Keratinocyte (primary cell): Measurements from ENCODE around the gene LITAFD. TPM values are rescaled to one million over a fixed set of nuclear protein-coding genes. Genes with fewer than 3 reads are reported as not detected.
"Not testable (repeated sequence)": the region's sequence is repeated elsewhere in the genome, so short reads cannot be mapped to it uniquely, and the experiment has no call there.

ENCODE experiments used
- DNase-seq: peaks from one replicate; pipeline ENCODE4 v3.0.0-alpha.2; 2011; ENCODE audit warnings: low read depth, missing footprints, low spot score
- FAIRE-seq: peaks from 2 replicates; lab custom pipeline; 2011; peaks lifted over from hg19 to GRCh38; lab: Jason Lieb, UNC
- H2AFZ ChIP-seq: 2 replicates; pipeline ENCODE4 v1.6.0; 2012; ENCODE audit warnings: low read length, control low read depth, inconsistent platforms; ENCODE audit not compliant: control insufficient read depth
- H3K27ac ChIP-seq: 2 replicates; pipeline ENCODE4 v1.5.1; 2011; ENCODE audit warnings: low read length; ENCODE audit not compliant: control insufficient read depth, insufficient read depth
- H3K27me3 ChIP-seq: 3 replicates; pipeline ENCODE4 v1.6.0; 2011; ENCODE audit warnings: low read length; ENCODE audit not compliant: control insufficient read depth, insufficient read depth; ENCODE audit errors: extremely low read depth
- H3K36me3 ChIP-seq, 2 experiments: 2 replicates in 1 of 2; 3 replicates in 1 of 2; pipeline ENCODE4 v1.5.1; 2011; ENCODE audit warnings: low read length in 2 of 2, mild to moderate bottlenecking in 1 of 2; ENCODE audit not compliant: control insufficient read depth in 2 of 2, insufficient read depth in 2 of 2; ENCODE audit errors: extremely low read depth in 1 of 2
- H3K4me1 ChIP-seq: 3 replicates; pipeline ENCODE4 v1.5.1; 2011; ENCODE audit warnings: low read length; ENCODE audit not compliant: control insufficient read depth, insufficient read depth; ENCODE audit errors: extremely low read depth
- H3K4me2 ChIP-seq: 3 replicates; pipeline ENCODE4 v1.6.0; 2011; ENCODE audit warnings: low read depth, low read length; ENCODE audit not compliant: control insufficient read depth, insufficient read depth; ENCODE audit errors: extremely low read depth
- H3K4me3 ChIP-seq, 3 experiments: fragments of 200-600 bp in 1 of 3; sonication (generic) in 1 of 3; 2 replicates in 2 of 3; 3 replicates in 1 of 3; pipeline ENCODE4 v1.5.1; 2011 to 2016; ENCODE audit warnings: low read length in 3 of 3, mild to moderate bottlenecking in 3 of 3, control low read depth in 2 of 3, inconsistent platforms in 1 of 3, low read depth in 1 of 3, mixed read lengths in 1 of 3, mixed run types in 1 of 3, moderate library complexity in 1 of 3; ENCODE audit not compliant: control insufficient read depth in 2 of 3, insufficient read depth in 2 of 3; ENCODE audit errors: extremely low read depth in 1 of 3
- H3K79me2 ChIP-seq: 2 replicates; pipeline ENCODE4 v1.6.0; 2012; ENCODE audit warnings: low read length; ENCODE audit not compliant: control insufficient read depth, insufficient read depth
- H3K9ac ChIP-seq: 3 replicates; pipeline ENCODE4 v1.6.0; 2011; ENCODE audit warnings: low read length; ENCODE audit not compliant: control insufficient read depth, insufficient read depth; ENCODE audit errors: extremely low read depth
- H3K9me1 ChIP-seq: 3 replicates; pipeline ENCODE4 v1.6.0; 2011; ENCODE audit warnings: low read length; ENCODE audit not compliant: control insufficient read depth, insufficient read depth; ENCODE audit errors: extremely low read depth
- H3K9me3 ChIP-seq: 2 replicates; pipeline ENCODE4 v1.5.1; 2012; ENCODE audit warnings: low read depth, low read length; ENCODE audit not compliant: control insufficient read depth
- H4K20me1 ChIP-seq: 3 replicates; pipeline ENCODE4 v1.6.0; 2011; ENCODE audit warnings: low read length; ENCODE audit not compliant: control insufficient read depth, insufficient read depth; ENCODE audit errors: extremely low read depth
- EZH2 ChIP-seq: IDR thresholded peaks from one replicate; pipeline ENCODE4 v1.6.1; 2012; ENCODE audit warnings: inconsistent platforms, mild to moderate bottlenecking, low read length, moderate library complexity
- dilution Hi-C: fragments of 300-500 bp; cut with MboI; formaldehyde crosslinking; loops from one replicate; pipeline ENCODE4 v1.7.0; 2020; ENCODE audit warnings: low sequenced_read_pairs; ENCODE audit not compliant: extremely low pct_ligation_motif_present
- polyA minus RNA-seq, 3 experiments: library from RNA; depleted of rRNA, polyadenylated mRNA; stranded (reverse); fragments of >200 nt; gene quantifications; 1 replicate in 1 of 3; 2 replicates in 1 of 3; 3 replicates in 1 of 3; pipeline ENCODE4 v1.2.3, GENCODE V29; 2011
- polyA plus RNA-seq, 5 experiments: library from polyadenylated mRNA; depleted of rRNA in 3 of 5; stranded (reverse) in 3 of 5; stranded (forward) in 1 of 5; unstranded in 1 of 5; fragments of >200 nt; gene quantifications; 1 replicate in 1 of 5; 2 replicates in 3 of 5; 3 replicates in 1 of 5; pipeline versions ENCODE4 v1.2.1 to v1.2.3, GENCODE V29; 2011 to 2012; ENCODE audit warnings: missing spikeins in 2 of 5, low read depth in 1 of 5, low replicate concordance in 1 of 5
- TF ChIP-seq, protein P1 (sequence below), 3 experiments: IDR thresholded peaks in 1 of 3; conservative IDR thresholded peaks in 1 of 3; optimal IDR thresholded peaks in 1 of 3; 2 replicates in 2 of 3; 3 replicates in 1 of 3; pipeline versions ENCODE3 to v1.5.1; 2011; ENCODE audit warnings: low read length in 3 of 3, mild to moderate bottlenecking in 3 of 3, moderate library complexity in 2 of 3, control low read depth in 1 of 3, inconsistent platforms in 1 of 3; ENCODE audit not compliant: insufficient read depth in 2 of 3; ENCODE audit errors: extremely low read depth in 1 of 3

LITAFD gene
- polyA plus RNA-seq (not detected in 3 replicates), polyA minus RNA-seq (not detected in 3 replicates)
- polyA plus RNA-seq (2011; ENCODE audit: low read depth) = not detected
- not detected in 2 replicates for polyA plus RNA-seq (2011; cell fraction: cytosol; rRNA removed)
- not detected in 2 replicates for polyA plus RNA-seq (2011; cell fraction: nucleus; rRNA removed)
- polyA plus RNA-seq (2012; ENCODE audit: low replicate concordance) = not detected in 2 replicates
- polyA minus RNA-seq (2011; cell fraction: cytosol; rRNA and poly(A)+ RNA removed) = not detected
- not detected in 2 replicates for polyA minus RNA-seq (2011; cell fraction: nucleus; rRNA and poly(A)+ RNA removed)

DNA sequence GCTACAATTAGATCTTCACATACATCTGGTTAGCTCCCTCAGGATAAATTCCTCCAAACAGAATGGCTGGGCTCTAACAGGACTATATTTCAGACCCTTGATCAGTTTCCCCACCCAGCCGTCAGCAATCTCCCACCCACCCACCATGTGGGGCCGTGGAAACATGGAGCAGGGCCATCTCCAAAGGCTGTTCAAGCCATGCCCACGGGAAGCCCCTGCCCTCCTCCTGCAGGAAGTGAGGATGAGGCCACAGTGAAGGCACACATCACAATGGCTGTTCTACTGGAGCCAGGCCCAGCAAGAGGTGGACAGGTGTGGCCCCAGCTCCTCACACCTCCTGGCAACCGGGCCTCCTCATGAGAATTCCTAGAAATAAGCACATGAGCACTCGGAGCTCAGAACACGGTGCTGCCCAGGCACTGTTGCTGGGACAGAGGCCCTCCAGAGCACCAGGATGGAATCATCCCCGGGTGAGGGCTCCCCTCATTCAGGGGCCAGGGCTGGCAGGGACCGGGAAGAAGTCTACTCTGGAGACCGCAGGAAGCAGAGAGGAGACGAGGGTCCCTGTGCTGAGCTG, at the start of gene LITAFD:
LITAFD (plus strand) TSS at position 311 of the 577 bp plus-strand sequence. CDS start 2,005 bp downstream, outside the sequence.
- no peak within 1 kb of the TSS for H3K27ac ChIP-seq
- DNase-seq (no peak), FAIRE-seq (no peak)
- dilution Hi-C loops = no loop called here
- H3K9me1 ChIP-seq = no peaks in the 10 kb centered on the region
- no peaks in the 10 kb centered on the region for H3K36me3 ChIP-seq
- H3K79me2 ChIP-seq = no peaks in the 10 kb centered on the region
- TF ChIP-seq EZH2 = no peak
- TF ChIP-seq, protein P1, sequence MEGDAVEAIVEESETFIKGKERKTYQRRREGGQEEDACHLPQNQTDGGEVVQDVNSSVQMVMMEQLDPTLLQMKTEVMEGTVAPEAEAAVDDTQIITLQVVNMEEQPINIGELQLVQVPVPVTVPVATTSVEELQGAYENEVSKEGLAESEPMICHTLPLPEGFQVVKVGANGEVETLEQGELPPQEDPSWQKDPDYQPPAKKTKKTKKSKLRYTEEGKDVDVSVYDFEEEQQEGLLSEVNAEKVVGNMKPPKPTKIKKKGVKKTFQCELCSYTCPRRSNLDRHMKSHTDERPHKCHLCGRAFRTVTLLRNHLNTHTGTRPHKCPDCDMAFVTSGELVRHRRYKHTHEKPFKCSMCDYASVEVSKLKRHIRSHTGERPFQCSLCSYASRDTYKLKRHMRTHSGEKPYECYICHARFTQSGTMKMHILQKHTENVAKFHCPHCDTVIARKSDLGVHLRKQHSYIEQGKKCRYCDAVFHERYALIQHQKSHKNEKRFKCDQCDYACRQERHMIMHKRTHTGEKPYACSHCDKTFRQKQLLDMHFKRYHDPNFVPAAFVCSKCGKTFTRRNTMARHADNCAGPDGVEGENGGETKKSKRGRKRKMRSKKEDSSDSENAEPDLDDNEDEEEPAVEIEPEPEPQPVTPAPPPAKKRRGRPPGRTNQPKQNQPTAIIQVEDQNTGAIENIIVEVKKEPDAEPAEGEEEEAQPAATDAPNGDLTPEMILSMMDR (optimal IDR thresholded peaks at IDR 0.05 in 1 of 3, IDR thresholded peaks at IDR 0.05 in 1 of 3, conservative IDR thresholded peaks at IDR 0.05 in 1 of 3; ENCODE audit: extremely low read depth in 1 of 3, insufficient read depth in 2 of 3, low read length in 3 of 3) = no peak
- H3K27me3 ChIP-seq = no peaks in the 10 kb centered on the region
- H4K20me1 ChIP-seq = peaks cover 8% of the 10 kb centered on the region
- H3K4me1 ChIP-seq = peaks cover 46% of the 10 kb centered on the region
- no peaks in the 10 kb centered on the region for H3K9me3 ChIP-seq
- H3K9ac ChIP-seq = no peak within 1 kb of the TSS
- no peak within 1 kb of the TSS for H3K4me2 ChIP-seq
- H3K4me3 ChIP-seq = no peak within 1 kb of the TSS
- no peak within 1 kb of the TSS for H2AFZ ChIP-seq

GRCh38 chr16:8832717-8833105, 49.4 kb upstream of the LITAFD start:
- H3K27ac ChIP-seq = no peak overlapping the region
- H3K4me1 ChIP-seq = peaks cover 13% of the 10 kb centered on the region
- peaks cover 18 to 39% of the 10 kb centered on the region in 2 experiments for H3K36me3 ChIP-seq
- dilution Hi-C loops = no loop called here
- DNase-seq (no peak), FAIRE-seq (no peak)
- TF ChIP-seq, protein P1 (optimal IDR thresholded peaks at IDR 0.05 in 1 of 3, IDR thresholded peaks at IDR 0.05 in 1 of 3, conservative IDR thresholded peaks at IDR 0.05 in 1 of 3; ENCODE audit: extremely low read depth in 1 of 3, insufficient read depth in 2 of 3, low read length in 3 of 3) = no peak
- no peak overlapping the region for H3K9ac ChIP-seq
- H3K4me3 ChIP-seq = no peak overlapping the region
- no peaks in the 10 kb centered on the region for H3K9me3 ChIP-seq
- peaks cover 38% of the 10 kb centered on the region for H3K79me2 ChIP-seq
- H3K4me2 ChIP-seq = no peak overlapping the region
- H3K9me1 ChIP-seq = peaks cover 2% of the 10 kb centered on the region
- no peak overlapping the region for H2AFZ ChIP-seq
- peaks cover 4% of the 10 kb centered on the region for H4K20me1 ChIP-seq
- H3K27me3 ChIP-seq = no peaks in the 10 kb centered on the region

- H3K4me3 ChIP-seq, FAIRE-seq, DNase-seq, H3K9ac ChIP-seq, H3K4me1 ChIP-seq, H3K27ac ChIP-seq, H3K36me3 ChIP-seq, H3K4me2 ChIP-seq, H3K9me1 ChIP-seq, H3K9me3 ChIP-seq, dilution Hi-C loops, H3K27me3 ChIP-seq, H2AFZ ChIP-seq, H4K20me1 ChIP-seq: not testable (repeated sequence)
- peaks cover 29% of the 10 kb centered on the region for H3K79me2 ChIP-seq
These were observed 45.4 kb upstream of the LITAFD start for GRCh38 chr16:8836797-8837196.
